ENCODE results near the gene A3GALT2. TPM values are rescaled to one million over a fixed set of nuclear protein-coding genes. Genes with fewer than 3 reads are reported as not detected.

A3GALT2 gene
- polyA plus RNA-seq, 1 donor from 2014 or later, result 0.35 TPM

DNA sequence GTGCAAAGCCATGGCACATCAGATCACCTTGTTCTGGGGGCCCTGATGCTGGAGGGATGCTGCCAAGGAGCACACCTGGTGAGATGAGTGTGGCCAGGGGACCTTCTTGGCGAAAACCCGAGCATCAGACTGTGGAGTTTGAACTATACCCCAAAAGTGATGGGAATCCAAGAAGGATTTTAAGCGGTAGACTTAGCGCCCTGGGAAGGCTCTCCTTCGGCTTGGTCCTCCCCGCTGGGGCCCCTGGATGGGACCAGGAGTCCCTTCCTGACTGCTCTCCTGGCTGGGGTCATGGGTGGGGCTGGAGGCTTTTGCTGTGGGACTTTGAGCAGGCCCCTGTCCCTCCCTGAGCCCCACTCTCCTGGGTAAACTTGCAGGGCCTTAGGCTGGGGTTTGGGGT lies 54.1 kb downstream of the A3GALT2 start:
- peaks cover under 1% of the 10 kb centered on the region for H4K20me1 ChIP-seq (ENCODE audit: insufficient read depth)
- no peak overlapping the region for H3K27ac ChIP-seq (ENCODE audit: low read length)
- H3K79me2 ChIP-seq (replicated peaks; ENCODE audit: insufficient read depth, low read length), result peaks cover 45% of the 10 kb centered on the region

DNA sequence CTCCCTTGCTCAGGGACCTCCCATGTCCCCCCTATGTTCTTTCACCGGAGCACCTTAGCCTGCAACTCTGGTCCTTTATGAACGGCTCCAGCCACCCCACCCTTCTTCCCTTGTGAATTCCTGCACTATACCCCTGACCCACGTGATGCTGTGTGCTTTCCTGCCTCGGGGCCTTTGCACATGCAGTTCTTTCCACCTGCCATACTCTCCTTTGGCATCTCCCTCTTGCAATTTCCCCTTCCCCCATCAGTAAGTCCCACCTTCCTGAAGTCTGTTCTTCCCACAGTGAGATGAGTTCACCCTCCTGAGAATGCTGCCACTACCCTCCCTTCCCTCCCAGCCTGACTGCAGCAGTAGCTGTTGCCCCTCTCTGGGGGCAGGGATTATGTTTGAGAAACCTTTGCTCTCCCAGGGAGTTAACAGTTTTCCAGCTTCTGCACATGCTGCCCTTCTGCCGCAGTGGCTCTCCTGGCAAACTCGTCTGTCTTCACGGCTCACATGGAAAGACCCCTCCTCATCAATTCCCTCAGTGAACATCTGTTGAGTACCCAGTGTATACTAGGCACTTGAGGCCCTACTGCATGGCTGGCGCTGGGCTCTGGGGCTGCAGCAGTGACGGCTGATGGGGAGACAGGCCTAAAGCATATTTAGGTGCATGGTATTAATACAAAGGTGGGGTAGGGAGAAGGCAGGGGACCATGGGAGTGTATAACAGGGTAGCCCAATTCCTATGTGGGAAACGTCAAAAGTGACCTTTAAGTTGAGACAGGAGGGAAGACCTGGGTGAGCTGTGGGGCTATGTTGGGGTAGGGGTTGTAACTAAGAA lies 54.9 kb downstream of the A3GALT2 start:
- no peaks in the 10 kb centered on the region for H3K9me3 ChIP-seq (ENCODE audit: low read length)
- H3K79me2 ChIP-seq (replicated peaks; ENCODE audit: insufficient read depth, low read length), result peaks cover 53% of the 10 kb centered on the region
- no peak overlapping the region for H2AFZ ChIP-seq (ENCODE audit: low read depth, low read length)
- peaks cover 5% of the 10 kb centered on the region for H4K20me1 ChIP-seq (ENCODE audit: insufficient read depth)
- no peak overlapping the region for H3K4me2 ChIP-seq (ENCODE audit: low read length)
- H3K4me3 ChIP-seq (ENCODE audit: low read length), result no peak overlapping the region
- no peak overlapping the region for H3K27ac ChIP-seq (ENCODE audit: low read length)
- no peaks in the 10 kb centered on the region for H3F3A ChIP-seq (ENCODE audit: insufficient read depth, low read length, poor library complexity, severe bottlenecking)
- TF ChIP-seq TAF1 (IDR thresholded peaks at IDR 0.05; ENCODE audit: low read depth) (no peak), EZH2 (IDR thresholded peaks at IDR 0.05; ENCODE audit: borderline replicate concordance, insufficient read depth, low read length, poor library complexity, severe bottlenecking) (no peak), MXI1 (conservative IDR thresholded peaks at IDR 0.05; ENCODE audit: poor library complexity, severe bottlenecking) (no peak), POLR2AphosphoS5 (IDR thresholded peaks at IDR 0.05) (no peak)
- H3K36me3 ChIP-seq (ENCODE audit: insufficient read depth, low read length), result peaks cover 9% of the 10 kb centered on the region
- H3K9me2 ChIP-seq (ENCODE audit: insufficient read depth, low read length), result no peaks in the 10 kb centered on the region
- no peaks in the 10 kb centered on the region for H3K27me3 ChIP-seq (ENCODE audit: insufficient read depth, low read depth, low read length)
- H3K9ac ChIP-seq (ENCODE audit: low read length), result no peak overlapping the region

More for the DNA sequence above, 54.1 kb downstream of the A3GALT2 start:
- Histone ChIP-seq H2AFZ (ENCODE audit: low read depth, low read length) (no peak overlapping the region), H3K36me3 (ENCODE audit: insufficient read depth, low read length) (peaks cover 9% of the 10 kb centered on the region), H3K9me3 (ENCODE audit: low read length) (no peaks in the 10 kb centered on the region), H3K9me2 (ENCODE audit: insufficient read depth, low read length) (no peaks in the 10 kb centered on the region), H3K4me2 (ENCODE audit: low read length) (no peak overlapping the region), H3K27me3 (ENCODE audit: insufficient read depth, low read depth, low read length) (no peaks in the 10 kb centered on the region), H3K9ac (ENCODE audit: low read length) (no peak overlapping the region), H3K4me3 (ENCODE audit: low read length) (no peak overlapping the region), H3F3A (ENCODE audit: insufficient read depth, low read length, poor library complexity, severe bottlenecking) (no peaks in the 10 kb centered on the region)
- TF ChIP-seq EP300 (conservative IDR thresholded peaks at IDR 0.05; ENCODE audit: poor library complexity, severe bottlenecking) (no peak), POLR2AphosphoS5 (IDR thresholded peaks at IDR 0.05) (no peak), RAD21 (conservative IDR thresholded peaks at IDR 0.05) (no peak), SMC3 (conservative IDR thresholded peaks at IDR 0.05; ENCODE audit: poor library complexity) (no peak), TAF1 (IDR thresholded peaks at IDR 0.05; ENCODE audit: low read depth) (no peak), MXI1 (conservative IDR thresholded peaks at IDR 0.05; ENCODE audit: poor library complexity, severe bottlenecking) (no peak), EZH2 (IDR thresholded peaks at IDR 0.05; ENCODE audit: borderline replicate concordance, insufficient read depth, low read length, poor library complexity, severe bottlenecking) (no peak)
- TF ChIP-seq, protein P1, sequence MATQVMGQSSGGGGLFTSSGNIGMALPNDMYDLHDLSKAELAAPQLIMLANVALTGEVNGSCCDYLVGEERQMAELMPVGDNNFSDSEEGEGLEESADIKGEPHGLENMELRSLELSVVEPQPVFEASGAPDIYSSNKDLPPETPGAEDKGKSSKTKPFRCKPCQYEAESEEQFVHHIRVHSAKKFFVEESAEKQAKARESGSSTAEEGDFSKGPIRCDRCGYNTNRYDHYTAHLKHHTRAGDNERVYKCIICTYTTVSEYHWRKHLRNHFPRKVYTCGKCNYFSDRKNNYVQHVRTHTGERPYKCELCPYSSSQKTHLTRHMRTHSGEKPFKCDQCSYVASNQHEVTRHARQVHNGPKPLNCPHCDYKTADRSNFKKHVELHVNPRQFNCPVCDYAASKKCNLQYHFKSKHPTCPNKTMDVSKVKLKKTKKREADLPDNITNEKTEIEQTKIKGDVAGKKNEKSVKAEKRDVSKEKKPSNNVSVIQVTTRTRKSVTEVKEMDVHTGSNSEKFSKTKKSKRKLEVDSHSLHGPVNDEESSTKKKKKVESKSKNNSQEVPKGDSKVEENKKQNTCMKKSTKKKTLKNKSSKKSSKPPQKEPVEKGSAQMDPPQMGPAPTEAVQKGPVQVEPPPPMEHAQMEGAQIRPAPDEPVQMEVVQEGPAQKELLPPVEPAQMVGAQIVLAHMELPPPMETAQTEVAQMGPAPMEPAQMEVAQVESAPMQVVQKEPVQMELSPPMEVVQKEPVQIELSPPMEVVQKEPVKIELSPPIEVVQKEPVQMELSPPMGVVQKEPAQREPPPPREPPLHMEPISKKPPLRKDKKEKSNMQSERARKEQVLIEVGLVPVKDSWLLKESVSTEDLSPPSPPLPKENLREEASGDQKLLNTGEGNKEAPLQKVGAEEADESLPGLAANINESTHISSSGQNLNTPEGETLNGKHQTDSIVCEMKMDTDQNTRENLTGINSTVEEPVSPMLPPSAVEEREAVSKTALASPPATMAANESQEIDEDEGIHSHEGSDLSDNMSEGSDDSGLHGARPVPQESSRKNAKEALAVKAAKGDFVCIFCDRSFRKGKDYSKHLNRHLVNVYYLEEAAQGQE (IDR thresholded peaks at IDR 0.05; ENCODE audit: borderline replicate concordance), result no peak
- TF ChIP-seq, protein P2, sequence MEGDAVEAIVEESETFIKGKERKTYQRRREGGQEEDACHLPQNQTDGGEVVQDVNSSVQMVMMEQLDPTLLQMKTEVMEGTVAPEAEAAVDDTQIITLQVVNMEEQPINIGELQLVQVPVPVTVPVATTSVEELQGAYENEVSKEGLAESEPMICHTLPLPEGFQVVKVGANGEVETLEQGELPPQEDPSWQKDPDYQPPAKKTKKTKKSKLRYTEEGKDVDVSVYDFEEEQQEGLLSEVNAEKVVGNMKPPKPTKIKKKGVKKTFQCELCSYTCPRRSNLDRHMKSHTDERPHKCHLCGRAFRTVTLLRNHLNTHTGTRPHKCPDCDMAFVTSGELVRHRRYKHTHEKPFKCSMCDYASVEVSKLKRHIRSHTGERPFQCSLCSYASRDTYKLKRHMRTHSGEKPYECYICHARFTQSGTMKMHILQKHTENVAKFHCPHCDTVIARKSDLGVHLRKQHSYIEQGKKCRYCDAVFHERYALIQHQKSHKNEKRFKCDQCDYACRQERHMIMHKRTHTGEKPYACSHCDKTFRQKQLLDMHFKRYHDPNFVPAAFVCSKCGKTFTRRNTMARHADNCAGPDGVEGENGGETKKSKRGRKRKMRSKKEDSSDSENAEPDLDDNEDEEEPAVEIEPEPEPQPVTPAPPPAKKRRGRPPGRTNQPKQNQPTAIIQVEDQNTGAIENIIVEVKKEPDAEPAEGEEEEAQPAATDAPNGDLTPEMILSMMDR (IDR thresholded peaks at IDR 0.05; ENCODE audit: poor library complexity, severe bottlenecking), result no peak
